Endothelial cell of coronary artery (primary cell): ENCODE data around the gene LBP. TPM values are rescaled to one million over a fixed set of nuclear protein-coding genes. Genes with fewer than 3 reads are reported as not detected.

ENCODE experiments used
- total RNA-seq: library from RNA; depleted of rRNA; stranded (reverse); fragments of >200 nt; gene quantifications from 2 replicates; pipeline ENCODE4 v1.2.3, GENCODE V29; 2014

The LBP gene, protein sequence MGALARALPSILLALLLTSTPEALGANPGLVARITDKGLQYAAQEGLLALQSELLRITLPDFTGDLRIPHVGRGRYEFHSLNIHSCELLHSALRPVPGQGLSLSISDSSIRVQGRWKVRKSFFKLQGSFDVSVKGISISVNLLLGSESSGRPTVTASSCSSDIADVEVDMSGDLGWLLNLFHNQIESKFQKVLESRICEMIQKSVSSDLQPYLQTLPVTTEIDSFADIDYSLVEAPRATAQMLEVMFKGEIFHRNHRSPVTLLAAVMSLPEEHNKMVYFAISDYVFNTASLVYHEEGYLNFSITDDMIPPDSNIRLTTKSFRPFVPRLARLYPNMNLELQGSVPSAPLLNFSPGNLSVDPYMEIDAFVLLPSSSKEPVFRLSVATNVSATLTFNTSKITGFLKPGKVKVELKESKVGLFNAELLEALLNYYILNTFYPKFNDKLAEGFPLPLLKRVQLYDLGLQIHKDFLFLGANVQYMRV
- total RNA-seq: not detected in 2 replicates

DNA sequence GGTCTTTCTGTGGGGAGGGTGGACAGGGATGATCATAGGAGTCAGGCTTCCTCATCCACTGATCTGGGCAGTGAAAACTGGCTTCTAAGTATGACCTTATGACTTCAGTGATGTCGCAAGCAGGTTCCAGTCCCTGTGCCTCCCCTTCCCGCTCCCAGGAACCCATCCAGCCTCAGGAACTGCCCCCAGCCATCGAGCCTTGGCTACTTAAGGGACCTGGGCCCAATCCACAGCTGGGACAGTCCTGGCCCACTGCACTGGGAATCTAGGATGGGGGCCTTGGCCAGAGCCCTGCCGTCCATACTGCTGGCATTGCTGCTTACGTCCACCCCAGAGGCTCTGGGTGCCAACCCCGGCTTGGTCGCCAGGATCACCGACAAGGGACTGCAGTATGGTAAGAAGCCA lies at the start of gene LBP:
Gene LBP, plus strand, starts transcription at position 236 of the 405 bp plus-strand sequence. Its CDS starts 35 bp downstream, at position 271.

DNA sequence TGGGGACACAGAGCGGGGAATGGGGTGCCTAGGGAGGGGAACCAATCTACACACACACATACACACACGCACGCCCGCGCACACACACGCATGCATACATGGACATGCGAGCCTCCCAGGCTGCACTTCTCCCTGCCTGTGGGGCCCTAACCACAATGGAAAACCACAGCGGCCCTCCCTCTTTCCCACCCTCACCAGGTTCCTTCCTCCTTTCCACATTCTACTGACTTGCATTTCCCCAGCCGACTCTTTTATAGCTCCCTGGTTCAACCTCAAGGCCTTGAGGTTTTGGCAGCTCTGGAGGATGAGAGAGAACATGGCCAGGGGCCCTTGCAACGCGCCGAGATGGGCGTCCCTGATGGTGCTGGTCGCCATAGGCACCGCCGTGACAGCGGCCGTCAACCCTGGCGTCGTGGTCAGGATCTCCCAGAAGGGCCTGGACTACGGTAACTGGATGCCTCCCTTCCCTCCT lies 42.3 kb upstream of the LBP start, which contains the start of gene BPI:
Gene BPI, plus strand, starts transcription at position 249 of the 472 bp plus-strand sequence. Its CDS starts 68 bp downstream, at position 317.

Other genes starting within 250 kb of the LBP start
- 563 and 875 TPM in 2 replicates for gene TGM2, start 181.2 kb upstream of the LBP start, total RNA-seq
- gene KIAA1755, start 85.7 kb upstream of the LBP start, total RNA-seq: under 0.01 and 2.4 TPM in 2 replicates
- not detected in 2 replicates for gene BPI, start 42.3 kb upstream of the LBP start, total RNA-seq
- 6.5 and 7.5 TPM in 2 replicates for gene SNHG17, start 88.8 kb downstream of the LBP start, total RNA-seq
- 25.0 and 29.6 TPM in 2 replicates for gene RALGAPB, start 126.4 kb downstream of the LBP start, total RNA-seq
- not detected in 2 replicates for gene ADIG, start 234.7 kb downstream of the LBP start, total RNA-seq